MCF 10A (cell line): ENCODE data around the gene PROKR2. TPM values are rescaled to one million over a fixed set of nuclear protein-coding genes. Genes with fewer than 3 reads are reported as not detected.

Experiments used
- Bru-seq: library from RNA; stranded (reverse); fragments of 400-500 nt; gene quantifications from one replicate; lab custom pipeline; 2021; lab: Mats Ljungman, UMichigan
- BruChase-seq, 2 experiments: library from RNA; stranded (reverse); fragments of 400-500 nt; gene quantifications; one replicate each; lab custom pipeline; 2021; lab: Mats Ljungman, UMichigan
- BruUV-seq: library from RNA; stranded (reverse); fragments of 400-500 nt; replicated peaks from 2 replicates; lab custom pipeline; 2021; lab: Mats Ljungman, UMichigan
- CTCF ChIA-PET: fragments of 300-600 bp; sonication (Branson Sonifier 250); formaldehyde crosslinking; extraction: SDS; loops from one replicate; lab custom pipeline; 2021; ENCODE audit warnings: antibody characterized with exemption, inconsistent platforms; lab: Yijun Ruan, JAX
- POLR2A ChIA-PET: fragments of 300-600, 350-650 bp; sonication (Branson Sonifier 250); formaldehyde crosslinking; extraction: SDS; loops from one replicate; lab custom pipeline; 2020; ENCODE audit warnings: antibody characterized with exemption, inconsistent platforms; lab: Yijun Ruan, JAX
- DNase-seq: peaks from one replicate; pipeline ENCODE4 v3.0.0-alpha.2; 2018; ENCODE audit not compliant: unreplicated experiment
- H3K27ac Mint-ChIP-seq: one replicate; pipeline ENCODE4 v1.8.0; 2022; ENCODE audit warnings: mild to moderate bottlenecking, low read depth, mixed read lengths; ENCODE audit not compliant: unreplicated experiment
- H3K27me3 Mint-ChIP-seq: one replicate; pipeline ENCODE4 v1.8.0; 2022; ENCODE audit warnings: mixed read lengths; ENCODE audit not compliant: insufficient read depth, unreplicated experiment
- H3K36me3 Mint-ChIP-seq: one replicate; pipeline ENCODE4 v1.8.0; 2022; ENCODE audit warnings: mild to moderate bottlenecking, moderate library complexity, mixed read lengths; ENCODE audit not compliant: insufficient read depth, unreplicated experiment
- H3K4me1 Mint-ChIP-seq: one replicate; pipeline ENCODE4 v1.8.0; 2022; ENCODE audit warnings: mixed read lengths; ENCODE audit not compliant: insufficient read depth, unreplicated experiment
- H3K4me3 Mint-ChIP-seq: one replicate; pipeline ENCODE4 v1.8.0; 2022; ENCODE audit warnings: mild to moderate bottlenecking, moderate library complexity, mixed read lengths; ENCODE audit not compliant: unreplicated experiment
- H3K9me3 Mint-ChIP-seq: one replicate; pipeline ENCODE4 v1.8.0; 2022; ENCODE audit warnings: mixed read lengths; ENCODE audit not compliant: unreplicated experiment
- CTCF ChIP-seq: fragments of 200-600 bp; IDR thresholded peaks from one replicate; pipeline ENCODE4 v1.8.0; 2022; ENCODE audit warnings: antibody characterized with exemption, mild to moderate bottlenecking; ENCODE audit not compliant: unreplicated experiment
- intact Hi-C: fragments of 100-400 bp; cut with micrococcal nuclease; formaldehyde crosslinking; loops from 2 replicates; pipeline ENCODE4 v1.14.1; 2022
- long read RNA-seq: library from polyadenylated mRNA; stranded (forward); transcript quantifications from one replicate; pipeline ENCODE4 v2.0.0, GENCODE V29; 2022
- total RNA-seq: library from RNA; stranded (reverse); gene quantifications from 2 replicates; pipeline ENCODE4 v1.2.3, GENCODE V29; 2022

PROKR2 gene
- total RNA-seq (not detected in 2 replicates), Bru-seq, nascent RNA (not detected), BruChase-seq, experiment 1, labeled RNA remaining after a 6-hour chase (not detected), BruChase-seq, experiment 2, labeled RNA remaining after a 2-hour chase (not detected)
- long read RNA-seq, result 0 reads

DNA sequence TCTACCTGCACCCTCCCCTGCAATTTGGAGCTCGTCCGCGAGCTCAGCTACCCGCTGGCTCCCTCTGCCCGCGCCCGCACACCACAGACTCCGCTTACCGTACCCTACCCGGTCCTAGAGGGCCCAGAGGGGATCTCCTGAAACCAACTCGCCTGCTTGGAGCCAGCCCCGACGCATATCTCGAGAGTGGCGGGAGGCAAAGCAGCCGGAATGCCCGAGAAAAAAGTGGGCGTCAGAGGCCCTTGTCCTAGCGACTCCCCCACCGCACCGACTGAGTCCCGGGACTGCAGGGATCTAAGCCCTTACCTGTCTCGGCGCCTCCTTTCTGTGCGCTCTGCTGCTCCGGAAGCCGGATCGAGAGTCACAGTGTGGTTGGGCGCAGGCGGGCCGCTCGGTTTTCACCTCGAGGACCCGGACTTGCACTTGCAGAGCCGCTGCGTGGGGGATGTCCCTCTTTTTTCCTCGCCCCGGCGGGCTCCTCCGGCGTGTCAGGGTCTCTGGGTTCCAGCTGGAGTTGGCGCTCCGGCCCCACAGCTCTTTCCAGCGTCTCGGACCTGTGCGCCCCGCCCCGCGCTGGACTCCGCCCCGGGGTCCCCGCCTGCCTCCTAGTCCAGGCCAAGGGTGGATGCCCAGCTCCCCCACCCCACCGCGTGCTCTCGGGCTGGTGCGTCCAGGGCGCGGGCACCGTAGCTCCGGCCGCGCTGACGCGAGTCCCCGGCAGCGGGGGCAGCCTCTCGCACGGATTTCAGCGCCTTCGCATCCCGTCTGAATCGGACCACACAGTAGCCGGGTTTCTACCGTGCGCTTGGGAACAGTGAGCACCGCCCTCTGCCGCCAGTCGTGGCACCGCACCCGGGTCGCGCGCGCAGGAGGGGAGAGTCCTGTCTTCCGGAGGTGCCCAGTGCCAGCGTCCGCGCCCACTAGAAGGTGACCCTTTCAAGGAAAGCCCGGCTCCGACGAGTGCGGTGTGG is at the start of gene PROKR2:
Gene PROKR2, minus strand, starts transcription at position 767 of the 971 bp plus-strand sequence. CDS start 2,585 bp downstream, outside the sequence.
- Mint-ChIP-seq H3K27me3 (peaks cover 79% of the 10 kb centered on the region), H3K27ac (no peak within 1 kb of the TSS), H3K36me3 (no peaks in the 10 kb centered on the region), H3K9me3 (peaks cover 5% of the 10 kb centered on the region), H3K4me3 (no peak within 1 kb of the TSS), H3K4me1 (no peaks in the 10 kb centered on the region)
- TF ChIP-seq CTCF, result no peak
- POLR2A ChIA-PET, result no interaction called here
- no TSS peak for BruUV-seq
- DNase-seq, result no peak
- intact Hi-C loops, result no loop called here
- CTCF ChIA-PET, result interaction anchor here (0.7 kb wide), 1 partner anchor 725 kb away, joined by 3 read pairs; no protein-coding TSS in a partner anchor

- Mint-ChIP-seq H3K9me3 (peaks cover 10% of the 10 kb centered on the region), H3K27ac (no peak overlapping the region), H3K36me3 (no peaks in the 10 kb centered on the region), H3K4me1 (peaks cover 7% of the 10 kb centered on the region), H3K27me3 (peaks cover 26% of the 10 kb centered on the region), H3K4me3 (no peak overlapping the region)
- TF ChIP-seq CTCF, result no peak
- no peak for DNase-seq
- intact Hi-C loops, result no loop called here
- CTCF ChIA-PET, result interaction anchor here (1.2 kb wide), 1 partner anchor 84 kb away, joined by 6 read pairs; no protein-coding TSS in a partner anchor
- no TSS peak for BruUV-seq
- POLR2A ChIA-PET, result no interaction called here
Measured at GRCh38 chr20:5364997-5365597, 48.3 kb upstream of the PROKR2 start.

DNA sequence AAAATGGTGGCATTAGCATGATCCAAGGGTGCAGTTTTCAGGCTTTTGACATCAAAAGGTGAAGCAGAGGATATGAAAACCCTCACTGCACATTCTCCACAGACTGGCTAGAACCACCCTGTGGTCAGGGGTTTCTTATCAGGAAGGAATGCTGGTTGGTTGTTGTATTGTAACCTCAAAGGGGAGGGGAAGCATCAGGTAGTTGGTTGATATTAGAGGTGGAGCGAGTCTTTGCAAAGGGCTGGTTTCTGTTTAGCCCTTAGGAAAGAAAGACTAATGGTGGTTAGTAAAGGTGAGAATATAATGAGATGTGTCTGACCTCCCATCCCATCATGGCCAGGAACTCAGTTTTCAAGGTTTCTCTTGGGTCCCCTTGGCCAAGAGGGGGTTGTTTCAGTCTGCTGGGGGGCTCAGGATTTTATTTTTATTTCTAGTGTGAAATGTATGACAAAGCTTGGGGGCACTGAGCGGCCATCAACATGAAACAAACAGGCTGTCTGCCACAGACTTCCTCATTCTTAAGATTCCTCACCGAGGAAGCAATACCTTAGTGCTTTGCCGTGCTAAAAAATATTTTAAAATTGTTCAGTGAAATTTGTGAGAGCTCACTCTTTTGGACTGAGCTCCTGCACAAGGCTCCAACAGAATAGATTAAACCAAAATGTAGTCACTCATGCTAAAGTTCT is 47.5 kb upstream of the PROKR2 start:
- DNase-seq, result no peak
- CTCF ChIA-PET, result interaction anchor here (0.6 to 1.2 kb wide), 2 partner anchors 85 to 158 kb away, joined by 3 to 6 read pairs; no protein-coding TSS in a partner anchor
- H3K27me3 Mint-ChIP-seq, result peaks cover 19% of the 10 kb centered on the region
- POLR2A ChIA-PET, result no interaction called here
- BruUV-seq, result no TSS peak
- H3K4me1 Mint-ChIP-seq, result peaks cover 7% of the 10 kb centered on the region
- intact Hi-C loops, result no loop called here
- H3K36me3 Mint-ChIP-seq, result no peaks in the 10 kb centered on the region
- H3K4me3 Mint-ChIP-seq, result no peak overlapping the region
- no peak overlapping the region for H3K27ac Mint-ChIP-seq
- peaks cover 10% of the 10 kb centered on the region for H3K9me3 Mint-ChIP-seq
- TF ChIP-seq CTCF, result no peak
